ENCODE measurements around the gene GJC3.
"Not testable (repeated sequence)": the region's sequence is repeated elsewhere in the genome, so short reads cannot be mapped to it uniquely, and the experiment has no call there.

GJC3 gene, protein sequence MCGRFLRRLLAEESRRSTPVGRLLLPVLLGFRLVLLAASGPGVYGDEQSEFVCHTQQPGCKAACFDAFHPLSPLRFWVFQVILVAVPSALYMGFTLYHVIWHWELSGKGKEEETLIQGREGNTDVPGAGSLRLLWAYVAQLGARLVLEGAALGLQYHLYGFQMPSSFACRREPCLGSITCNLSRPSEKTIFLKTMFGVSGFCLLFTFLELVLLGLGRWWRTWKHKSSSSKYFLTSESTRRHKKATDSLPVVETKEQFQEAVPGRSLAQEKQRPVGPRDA

DNA sequence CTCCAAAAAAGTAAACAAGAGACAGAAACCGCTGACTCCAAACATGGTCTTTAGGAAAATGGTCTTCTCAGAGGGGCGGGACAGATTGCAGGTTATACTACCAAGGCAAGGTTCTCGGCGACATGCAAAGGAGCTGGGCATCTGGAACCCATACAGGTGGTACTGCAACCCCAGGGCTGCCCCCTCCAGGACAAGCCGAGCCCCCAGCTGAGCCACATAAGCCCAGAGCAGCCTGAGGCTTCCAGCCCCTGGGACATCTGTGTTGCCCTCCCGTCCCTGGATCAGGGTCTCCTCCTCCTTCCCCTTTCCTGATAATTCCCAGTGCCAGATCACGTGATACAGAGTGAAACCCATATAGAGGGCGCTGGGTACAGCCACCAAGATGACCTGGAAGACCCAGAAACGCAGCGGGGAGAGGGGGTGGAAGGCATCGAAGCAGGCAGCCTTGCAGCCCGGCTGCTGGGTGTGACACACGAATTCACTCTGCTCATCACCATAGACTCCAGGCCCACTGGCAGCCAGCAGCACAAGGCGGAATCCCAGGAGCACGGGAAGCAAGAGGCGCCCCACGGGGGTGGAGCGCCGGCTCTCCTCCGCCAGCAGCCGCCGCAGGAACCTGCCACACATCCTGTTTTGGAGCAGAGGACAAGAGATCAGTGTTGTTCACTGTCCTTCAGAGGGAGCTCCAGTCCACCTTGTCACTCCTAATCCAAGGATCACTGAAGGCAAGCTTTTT is at the start of gene GJC3:
Gene GJC3 (minus strand): TSS at position 627 of the 736 bp plus-strand sequence. CDS start 0 bp downstream, at position 627.
- DNase-seq (ENCODE audit: low read depth in 1 of 2, low spot score in 1 of 2) = no peak

DNA sequence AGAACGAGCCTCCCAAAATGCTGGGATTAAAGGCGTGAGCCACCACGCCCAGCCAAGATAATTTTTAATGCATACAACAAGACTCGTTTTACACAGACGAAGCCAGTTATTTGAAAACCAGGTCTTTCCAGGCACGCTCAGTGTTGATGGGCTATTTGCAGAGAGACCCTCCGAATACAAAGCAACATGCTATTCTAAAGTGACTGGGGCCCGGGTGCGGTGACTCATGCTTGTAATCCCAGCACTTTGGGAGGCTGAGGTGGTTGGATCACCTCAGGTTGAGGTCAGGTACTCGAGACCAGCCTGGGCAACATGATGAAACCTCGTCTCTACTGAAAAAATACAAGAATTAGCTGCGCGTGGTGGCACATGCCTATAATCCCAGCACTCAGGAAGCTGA is 47.2 kb upstream of the GJC3 start:
- no peak for DNase-seq (ENCODE audit: low read depth in 1 of 2, low spot score in 1 of 2)

DNA sequence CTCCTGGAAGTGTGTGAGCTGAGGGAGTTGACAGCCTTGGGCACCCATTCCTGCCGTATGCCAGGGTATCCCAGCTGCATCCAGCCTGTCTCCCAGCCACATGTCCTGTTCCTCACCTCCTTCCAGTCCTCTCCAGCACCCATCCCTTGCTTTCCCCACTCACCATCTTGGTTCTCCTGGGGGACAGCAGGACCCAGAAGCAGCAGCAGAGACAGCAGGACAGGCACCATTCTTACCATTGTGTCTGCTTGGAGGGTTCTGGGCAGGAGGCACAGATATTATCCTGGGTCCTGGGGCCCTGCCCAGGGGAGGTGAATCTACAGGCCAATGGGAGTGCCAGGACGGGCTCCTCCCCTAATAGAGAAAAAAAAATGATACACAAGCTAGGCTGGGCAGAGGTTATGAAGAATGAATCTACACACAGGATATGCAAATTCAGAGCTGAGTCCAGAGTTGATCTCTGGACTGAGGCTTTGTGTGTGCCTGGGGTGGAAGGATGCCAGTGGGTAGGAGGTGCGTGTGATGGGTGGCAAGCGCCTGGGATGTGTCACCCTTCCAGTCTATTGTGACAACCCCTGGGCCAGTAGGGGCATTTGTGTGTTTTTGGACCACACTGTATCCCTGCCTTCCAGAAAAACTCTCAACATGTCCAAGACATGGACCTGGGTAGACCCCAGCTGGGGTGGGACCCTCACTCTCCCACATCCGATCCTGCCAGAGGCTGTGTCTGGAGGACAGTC is 46.5 kb upstream of the GJC3 start, which contains the start of gene AZGP1:
Gene AZGP1 (minus strand): TSS at position 250 of the 740 bp plus-strand sequence. CDS start 11 bp downstream, at position 239.
- no peak for DNase-seq (ENCODE audit: low read depth in 1 of 2, low spot score in 1 of 2)

DNA sequence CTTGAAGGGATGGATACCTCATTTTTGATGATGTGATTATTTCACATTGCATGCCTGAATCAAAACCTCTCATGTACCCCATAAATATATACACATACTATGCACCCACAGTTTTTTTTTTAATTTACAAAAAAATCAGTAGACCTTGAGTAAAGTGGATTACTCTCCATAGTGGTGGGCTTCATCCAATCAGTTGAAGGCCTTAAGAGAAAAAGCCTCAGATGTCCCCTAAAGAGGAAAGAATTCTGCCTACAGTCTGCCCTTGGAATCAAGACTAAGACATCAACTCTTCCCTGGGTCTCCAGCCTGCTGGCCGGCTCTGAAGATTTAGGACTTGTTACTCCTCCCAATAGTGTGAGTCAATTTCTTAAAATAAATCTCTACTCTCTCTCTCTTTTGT is 45.3 kb upstream of the GJC3 start:
- DNase-seq (ENCODE audit: low read depth in 1 of 2, low spot score in 1 of 2) = no peak

DNA sequence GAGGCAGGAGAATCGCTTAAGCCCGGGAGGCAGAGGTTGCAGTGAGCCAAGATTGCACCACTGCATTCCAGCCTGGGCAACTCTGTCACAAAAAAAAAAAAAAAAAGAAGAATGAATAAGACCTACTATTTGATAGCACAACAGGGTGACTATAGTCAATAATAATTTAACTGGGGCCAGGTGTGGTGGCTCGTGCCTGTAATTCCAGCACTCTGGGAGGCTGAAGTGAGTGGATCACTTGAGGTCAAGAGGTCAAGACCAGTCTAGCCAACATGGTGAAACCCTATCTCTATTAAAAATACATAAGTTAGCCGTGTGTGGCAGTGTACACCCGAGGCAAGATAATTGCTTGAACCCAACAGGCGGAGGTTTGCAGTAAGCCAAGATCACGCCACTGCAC is 44.4 kb upstream of the GJC3 start:
- DNase-seq (ENCODE audit: low read depth in 1 of 2, low spot score in 1 of 2) = not testable (repeated sequence)

DNA sequence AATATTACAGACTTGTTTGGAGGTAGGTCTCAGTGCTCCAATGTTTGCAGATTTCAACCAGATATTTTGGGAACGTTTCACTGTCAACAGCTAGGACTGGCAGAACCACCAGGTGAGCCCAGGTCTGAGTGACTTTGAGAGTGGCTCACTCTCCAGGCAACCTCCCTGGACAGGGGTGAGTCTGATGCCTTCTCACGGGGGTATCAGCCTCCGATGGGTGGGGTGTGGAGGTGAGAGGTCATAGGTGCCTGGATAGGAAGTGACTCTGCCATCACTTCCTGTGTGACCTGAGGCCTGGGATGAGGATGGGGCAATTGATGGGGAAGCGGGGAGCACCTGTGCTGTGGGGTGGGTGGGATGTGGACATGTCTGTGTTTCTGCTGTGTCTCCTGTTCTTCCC is 41.8 kb upstream of the GJC3 start:
- DNase-seq (ENCODE audit: low read depth in 1 of 2, low spot score in 1 of 2) = no peak

DNA sequence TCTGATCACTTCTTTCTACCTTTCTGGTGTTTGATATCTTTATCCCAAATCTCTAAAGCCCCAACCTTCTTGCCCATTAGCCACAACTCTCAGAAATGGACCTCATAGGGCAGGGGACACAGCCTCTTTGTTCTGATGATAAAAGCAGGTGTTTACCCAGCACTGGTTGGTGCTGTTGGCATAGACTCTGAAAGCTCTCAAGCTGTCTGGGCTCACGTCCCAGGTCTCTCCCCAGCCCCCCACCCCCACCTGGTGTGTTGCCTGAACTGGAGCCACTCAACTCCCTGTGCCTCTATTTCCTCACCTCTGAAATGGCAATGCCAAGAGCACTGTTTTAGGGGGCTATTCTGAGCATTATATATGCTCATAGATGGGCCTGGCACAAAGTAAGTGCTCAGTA is 40.4 kb upstream of the GJC3 start:
- DNase-seq (ENCODE audit: low read depth in 1 of 2, low spot score in 1 of 2) = not testable (repeated sequence)

DNA sequence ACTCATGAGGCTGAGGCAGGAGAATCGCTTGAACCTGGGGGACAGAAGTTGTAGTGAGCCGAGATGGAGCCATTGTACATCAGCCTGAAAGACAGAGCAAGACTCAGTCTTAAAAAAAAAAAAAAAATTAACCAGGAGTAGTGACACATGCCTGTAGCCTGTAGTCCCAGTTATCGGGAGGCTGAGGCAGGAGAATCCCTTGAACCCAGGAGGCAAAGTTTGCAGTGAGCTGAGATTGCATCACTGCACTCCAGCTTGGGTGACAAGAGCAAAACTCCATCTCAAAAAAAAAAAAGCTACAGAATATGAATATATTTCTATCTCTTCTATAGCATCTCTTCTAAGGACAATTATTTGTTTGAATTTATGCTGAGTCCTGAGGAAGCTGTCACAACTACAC is 39.9 kb upstream of the GJC3 start:
- no peak for DNase-seq (ENCODE audit: low read depth in 1 of 2, low spot score in 1 of 2)

DNA sequence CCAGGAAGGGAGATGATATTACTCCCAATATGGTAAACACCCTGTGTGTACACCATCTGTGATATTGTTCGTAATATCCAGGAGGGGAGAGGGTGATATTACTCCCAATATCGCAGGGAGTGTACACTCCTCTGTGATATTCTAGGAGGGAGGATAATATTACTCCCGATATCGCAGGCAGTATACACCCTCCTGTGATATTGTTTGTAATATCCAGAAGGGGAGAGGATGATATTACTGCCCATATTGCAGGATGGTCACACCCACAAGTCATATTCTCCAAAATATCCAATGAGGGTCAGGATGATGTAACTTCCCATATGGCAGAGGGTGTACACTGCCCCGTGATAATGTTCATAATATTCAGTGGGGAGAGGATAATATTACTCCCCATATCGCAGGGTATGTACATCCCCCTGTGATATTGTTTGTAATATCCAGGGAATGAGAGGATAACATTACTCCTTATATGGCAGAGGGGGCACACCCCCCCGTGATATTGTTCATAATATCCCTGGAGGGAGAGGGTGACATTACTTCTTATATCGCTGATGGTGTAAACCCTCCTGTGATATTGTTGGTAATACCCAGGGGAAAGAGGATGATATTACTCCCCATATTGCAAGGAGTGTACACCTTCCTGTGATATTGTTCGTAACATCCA is 29.3 kb upstream of the GJC3 start:
- no peak for DNase-seq (ENCODE audit: low read depth in 1 of 2, low spot score in 1 of 2)

DNA sequence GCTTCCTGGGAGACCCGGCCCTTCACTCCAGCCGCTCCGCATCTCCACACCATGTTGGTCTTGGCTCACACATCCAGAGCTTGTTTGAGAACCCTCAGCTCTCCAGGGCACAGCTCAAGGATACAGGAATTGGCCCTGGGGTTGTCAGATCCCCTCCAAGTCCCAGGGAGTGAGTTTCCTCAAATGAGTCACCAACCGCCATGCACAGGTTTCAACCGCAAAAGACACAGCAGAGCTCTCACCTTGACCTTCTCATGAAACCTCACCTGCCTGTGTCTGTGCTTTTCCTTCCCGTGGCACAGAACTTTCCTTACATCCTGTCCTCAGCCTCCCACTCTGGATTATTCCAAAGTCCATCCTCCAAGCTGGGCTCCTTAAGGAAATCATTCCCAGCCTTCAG is 25.8 kb upstream of the GJC3 start:
- DNase-seq (ENCODE audit: low read depth in 1 of 2, low spot score in 1 of 2) = no peak

DNA sequence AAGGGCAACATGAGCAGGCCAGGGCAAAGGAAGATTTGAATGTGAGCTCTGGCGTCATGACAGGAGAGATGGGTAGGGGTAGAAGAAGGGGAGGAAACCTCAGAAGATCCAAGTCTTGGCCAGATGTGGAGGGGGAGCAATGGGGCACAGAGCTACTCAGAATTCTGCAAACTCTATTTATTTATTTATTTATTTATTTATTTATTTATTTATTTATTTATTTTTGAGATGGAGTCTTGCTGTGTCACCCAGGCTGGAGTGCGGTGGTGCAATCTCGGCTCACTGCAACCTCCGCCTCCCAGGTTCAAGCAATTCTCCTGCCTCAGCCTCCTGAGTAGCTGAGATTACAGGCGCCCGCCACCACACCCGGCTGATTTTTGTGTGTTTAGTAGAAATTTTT is 25.2 kb upstream of the GJC3 start:
- DNase-seq (ENCODE audit: low read depth in 1 of 2, low spot score in 1 of 2) = not testable (repeated sequence)

DNA sequence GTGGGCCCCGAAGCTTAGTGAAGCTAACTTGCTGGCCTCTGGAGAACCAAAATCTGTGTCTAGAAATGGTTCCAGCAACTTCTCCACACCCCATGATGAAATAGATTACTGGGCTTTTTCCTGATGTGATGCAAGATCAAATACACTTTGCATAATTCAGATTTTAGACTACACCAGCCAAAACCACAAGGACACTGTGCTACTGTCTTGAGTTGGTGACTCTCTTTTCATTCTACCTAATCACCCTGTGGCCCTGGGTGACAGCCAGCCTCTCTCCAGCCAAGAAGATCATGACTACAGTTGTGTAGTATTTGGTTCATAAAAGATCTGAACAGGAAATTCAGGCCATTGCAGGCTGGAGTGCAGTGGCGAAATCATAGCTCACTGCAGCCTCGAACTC is 24.2 kb upstream of the GJC3 start:
- DNase-seq (ENCODE audit: low read depth in 1 of 2, low spot score in 1 of 2) = no peak

DNA sequence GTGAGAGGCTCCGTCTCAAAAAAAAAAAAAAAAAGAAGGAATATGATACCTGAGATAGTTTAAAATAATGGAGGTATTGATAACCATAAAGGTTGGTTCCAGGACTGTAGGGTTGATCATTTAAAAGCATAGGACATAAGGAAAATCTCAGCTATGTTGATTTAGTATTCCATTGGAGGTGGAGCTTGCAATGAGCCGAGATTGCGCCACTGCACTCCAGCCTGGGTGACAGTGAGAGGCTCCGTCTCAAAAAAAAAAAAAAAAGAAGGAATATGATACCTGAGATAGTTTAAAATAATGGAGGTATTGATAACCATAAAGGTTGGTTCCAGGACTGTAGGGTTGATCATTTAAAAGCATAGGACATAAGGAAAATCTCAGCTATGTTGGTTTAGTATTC is 23.2 kb upstream of the GJC3 start:
- not testable (repeated sequence) for DNase-seq (ENCODE audit: low read depth in 1 of 2, low spot score in 1 of 2)

DNA sequence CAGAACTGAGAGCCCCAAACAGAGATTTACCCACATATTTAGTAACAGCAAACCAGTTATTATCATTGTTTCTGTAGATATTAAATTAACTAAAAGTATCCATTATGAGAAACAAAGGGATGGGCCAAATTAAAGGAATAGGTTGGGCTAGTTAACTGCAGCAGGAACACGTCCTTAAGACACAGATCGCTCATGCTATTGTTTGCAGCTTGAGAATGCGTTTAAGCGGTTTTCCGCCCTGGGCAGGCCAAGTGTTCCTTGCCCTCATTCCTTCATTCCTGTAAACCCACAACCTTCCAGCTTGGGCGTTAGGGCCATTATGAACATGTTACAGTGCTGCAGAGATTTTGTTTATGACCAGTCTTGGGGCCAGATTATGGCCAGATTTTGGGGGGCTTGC is 21.4 kb upstream of the GJC3 start:
- DNase-seq (ENCODE audit: low read depth in 1 of 2, low spot score in 1 of 2) = not testable (repeated sequence)

DNA sequence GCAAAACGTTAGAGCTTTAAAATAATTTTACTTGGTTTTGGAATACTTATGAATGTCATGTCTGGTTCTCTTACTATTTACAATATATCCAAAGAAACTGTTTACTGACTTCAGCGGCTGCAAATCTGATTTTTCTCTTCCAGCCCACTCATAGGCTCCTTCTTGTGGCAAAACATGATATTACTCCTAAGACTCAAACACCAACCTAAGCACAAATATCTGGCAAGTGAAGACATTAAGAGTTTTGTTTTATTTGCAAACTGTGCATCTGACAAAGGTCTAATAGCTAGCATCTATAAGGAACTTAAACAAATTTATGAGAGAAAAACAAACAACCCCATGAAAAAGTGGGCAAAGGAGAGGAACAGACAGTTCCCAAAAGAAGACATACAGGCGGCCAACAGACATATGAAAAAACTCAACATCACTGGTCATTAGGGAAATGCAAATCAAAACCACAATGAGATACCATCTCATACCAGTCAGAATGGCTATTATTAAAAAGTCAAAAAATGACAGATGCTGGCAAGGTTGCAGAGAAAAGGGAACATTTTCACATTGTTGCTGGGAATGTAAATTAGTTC is 20.3 kb upstream of the GJC3 start:
- DNase-seq (ENCODE audit: low read depth in 1 of 2, low spot score in 1 of 2) = no peak

DNA sequence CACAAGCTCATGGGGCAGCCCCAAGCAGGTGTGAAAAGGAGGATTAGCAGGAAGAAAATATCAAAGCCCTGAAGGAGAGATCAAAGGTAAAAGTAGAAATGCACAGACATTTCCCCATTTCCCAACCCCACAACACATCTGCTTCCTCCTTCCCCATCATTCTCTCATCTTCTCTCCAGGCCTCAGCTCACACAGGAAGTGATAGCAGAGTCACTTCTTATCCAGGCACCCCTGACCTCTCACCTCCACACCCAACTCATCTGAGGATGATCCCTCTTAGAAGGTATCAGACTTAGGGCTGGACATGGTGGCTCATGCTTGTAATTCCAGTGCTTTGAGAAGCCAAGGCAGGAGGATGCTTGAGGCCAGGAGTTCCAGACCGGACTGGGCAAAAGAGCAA is 18.2 kb upstream of the GJC3 start:
- no peak for DNase-seq (ENCODE audit: low read depth in 1 of 2, low spot score in 1 of 2)

DNA sequence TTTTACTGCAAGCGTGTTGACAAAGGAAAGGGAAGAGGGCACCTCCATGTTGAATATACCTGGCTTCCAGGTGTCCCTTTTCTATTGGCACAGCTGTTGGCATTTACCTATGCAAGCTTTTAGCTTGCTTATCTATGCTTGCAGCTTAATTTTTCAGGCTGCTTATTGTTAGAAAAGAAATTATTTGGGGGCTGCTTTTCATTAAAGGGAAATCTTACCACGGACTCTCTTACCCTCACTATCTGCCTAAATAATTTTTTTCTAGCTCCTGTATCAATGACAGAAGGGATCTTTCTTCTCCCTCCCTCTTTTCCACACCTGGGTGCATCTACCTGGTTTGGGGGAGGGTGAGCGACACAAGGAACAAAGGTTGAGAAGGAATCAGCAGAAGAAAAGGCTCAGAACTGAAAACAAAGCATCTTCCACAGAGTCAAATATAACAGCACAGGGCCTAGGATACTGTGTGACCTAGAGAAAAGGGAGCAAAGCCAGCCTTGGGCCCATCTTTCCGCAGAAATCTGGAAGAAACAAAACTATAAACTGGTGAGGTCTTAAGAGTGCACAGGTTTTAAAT is 15.2 kb upstream of the GJC3 start:
- DNase-seq (ENCODE audit: low read depth in 1 of 2, low spot score in 1 of 2) = no peak

DNA sequence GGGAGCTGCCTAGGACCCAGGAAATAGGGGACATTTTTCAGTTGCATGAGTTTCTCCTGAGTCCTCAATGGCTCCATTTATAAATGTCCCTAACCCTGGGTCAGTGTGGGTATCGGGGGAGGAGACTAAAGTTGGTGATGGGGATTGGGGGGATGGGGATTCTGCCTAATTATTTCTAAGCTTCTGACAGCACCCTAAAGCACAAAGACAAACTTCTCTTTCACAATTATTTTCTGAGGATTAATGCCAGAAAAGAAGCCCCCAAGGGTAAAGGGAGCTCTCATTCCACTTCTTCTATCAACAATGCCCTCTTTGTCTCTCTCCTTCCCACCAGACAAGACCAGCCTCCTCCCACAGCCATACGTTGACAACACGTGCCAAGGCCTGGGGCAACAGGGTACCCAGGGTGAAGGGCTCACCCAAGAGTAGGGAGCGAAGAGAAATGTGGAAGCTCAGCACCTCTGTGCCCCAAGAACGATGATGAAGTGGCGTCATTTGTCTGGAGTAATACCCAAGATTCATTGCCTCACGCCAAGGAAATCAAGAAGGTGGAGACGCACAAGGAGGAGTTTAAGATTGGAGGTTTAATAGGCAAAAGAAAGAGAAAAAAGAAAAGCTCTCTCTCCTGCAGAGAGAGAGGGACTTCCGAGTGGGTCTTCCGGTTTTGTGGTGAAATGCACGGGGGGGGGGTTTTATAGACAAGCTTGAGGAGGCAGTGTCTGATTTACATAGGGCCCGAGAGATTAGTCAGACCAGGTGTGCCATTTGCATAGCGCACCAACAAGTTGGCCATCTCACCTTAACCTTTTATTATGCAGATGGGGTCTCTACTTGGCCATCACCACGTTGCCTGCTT is 14.4 kb upstream of the GJC3 start:
- no peak for DNase-seq (ENCODE audit: low read depth in 1 of 2, low spot score in 1 of 2)

DNA sequence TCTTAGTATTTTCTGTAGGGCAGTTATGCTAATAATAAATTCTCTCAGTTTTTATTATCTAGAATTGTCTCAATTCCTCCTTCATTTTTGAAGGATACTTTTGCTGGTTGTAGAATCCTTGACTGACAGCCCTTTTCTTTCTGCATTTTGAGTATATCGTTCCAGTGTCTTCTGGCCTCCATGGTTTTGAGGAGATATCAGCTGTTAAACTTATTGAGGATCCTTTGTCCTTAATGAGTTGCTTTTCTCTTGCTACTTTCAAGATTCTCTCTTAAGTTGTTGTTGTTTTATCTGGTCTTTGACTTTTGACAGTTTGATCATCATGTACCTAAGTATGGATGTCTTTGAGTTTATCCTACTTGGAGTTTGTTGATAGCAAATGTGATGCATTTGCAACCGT is 8.9 kb upstream of the GJC3 start:
- DNase-seq (ENCODE audit: low read depth in 1 of 2, low spot score in 1 of 2) = no peak

DNA sequence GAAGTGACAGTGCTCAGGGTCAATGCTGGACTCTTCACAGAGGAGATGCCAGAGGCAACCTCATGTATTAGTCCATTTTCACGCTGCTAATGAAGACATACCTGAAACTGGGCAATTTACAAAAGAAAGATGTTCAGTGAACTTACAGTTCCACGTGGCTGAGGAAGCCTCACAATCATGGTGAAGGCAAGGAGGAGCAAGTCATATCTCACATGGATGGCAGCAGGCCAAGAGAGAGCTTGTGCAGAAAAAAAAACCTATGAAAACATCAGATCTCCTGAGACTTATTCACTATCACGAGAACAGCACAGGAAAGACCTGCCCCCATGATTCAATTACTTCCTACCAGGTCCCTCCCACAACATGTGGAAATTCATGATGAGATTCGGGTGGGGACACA is 5.6 kb upstream of the GJC3 start:
- DNase-seq (ENCODE audit: low read depth in 1 of 2, low spot score in 1 of 2) = not testable (repeated sequence)

Measured in stimulated activated CD4-positive, alpha-beta T cell treated with anti-CD3 and anti-CD28 coated beads, Interleukin-15, amount 100 ng/mL, for 1 hour (primary cell).